ENCODE results near the gene SNCA.

DNA sequence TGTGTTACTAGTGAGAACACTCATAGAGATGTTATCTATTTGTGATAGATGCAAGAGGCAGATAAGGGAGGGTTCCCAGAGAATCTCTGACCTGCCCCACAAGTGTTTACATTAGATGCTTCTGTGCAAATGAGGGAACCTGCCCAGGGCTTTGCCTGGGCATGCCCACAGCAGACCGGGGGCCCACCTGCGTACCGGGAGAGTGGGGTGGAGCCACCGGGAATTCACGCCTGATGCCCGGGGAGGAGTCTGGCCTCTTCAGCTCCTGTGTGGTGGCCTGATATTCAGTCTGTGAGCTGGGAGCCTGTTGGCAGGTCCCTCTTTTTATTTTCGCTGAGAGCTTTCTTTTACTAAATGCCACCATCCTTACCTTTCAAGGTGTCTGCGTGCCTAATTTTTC lies 155.7 kb downstream of the SNCA start:
- TF ChIP-seq, protein P1, sequence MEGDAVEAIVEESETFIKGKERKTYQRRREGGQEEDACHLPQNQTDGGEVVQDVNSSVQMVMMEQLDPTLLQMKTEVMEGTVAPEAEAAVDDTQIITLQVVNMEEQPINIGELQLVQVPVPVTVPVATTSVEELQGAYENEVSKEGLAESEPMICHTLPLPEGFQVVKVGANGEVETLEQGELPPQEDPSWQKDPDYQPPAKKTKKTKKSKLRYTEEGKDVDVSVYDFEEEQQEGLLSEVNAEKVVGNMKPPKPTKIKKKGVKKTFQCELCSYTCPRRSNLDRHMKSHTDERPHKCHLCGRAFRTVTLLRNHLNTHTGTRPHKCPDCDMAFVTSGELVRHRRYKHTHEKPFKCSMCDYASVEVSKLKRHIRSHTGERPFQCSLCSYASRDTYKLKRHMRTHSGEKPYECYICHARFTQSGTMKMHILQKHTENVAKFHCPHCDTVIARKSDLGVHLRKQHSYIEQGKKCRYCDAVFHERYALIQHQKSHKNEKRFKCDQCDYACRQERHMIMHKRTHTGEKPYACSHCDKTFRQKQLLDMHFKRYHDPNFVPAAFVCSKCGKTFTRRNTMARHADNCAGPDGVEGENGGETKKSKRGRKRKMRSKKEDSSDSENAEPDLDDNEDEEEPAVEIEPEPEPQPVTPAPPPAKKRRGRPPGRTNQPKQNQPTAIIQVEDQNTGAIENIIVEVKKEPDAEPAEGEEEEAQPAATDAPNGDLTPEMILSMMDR (IDR thresholded peaks at IDR 0.05) = no peak
- TF ChIP-seq POLR2A (IDR thresholded peaks at IDR 0.05) = no peak
